ENCODE measurements around the gene SMIM7.

DNA sequence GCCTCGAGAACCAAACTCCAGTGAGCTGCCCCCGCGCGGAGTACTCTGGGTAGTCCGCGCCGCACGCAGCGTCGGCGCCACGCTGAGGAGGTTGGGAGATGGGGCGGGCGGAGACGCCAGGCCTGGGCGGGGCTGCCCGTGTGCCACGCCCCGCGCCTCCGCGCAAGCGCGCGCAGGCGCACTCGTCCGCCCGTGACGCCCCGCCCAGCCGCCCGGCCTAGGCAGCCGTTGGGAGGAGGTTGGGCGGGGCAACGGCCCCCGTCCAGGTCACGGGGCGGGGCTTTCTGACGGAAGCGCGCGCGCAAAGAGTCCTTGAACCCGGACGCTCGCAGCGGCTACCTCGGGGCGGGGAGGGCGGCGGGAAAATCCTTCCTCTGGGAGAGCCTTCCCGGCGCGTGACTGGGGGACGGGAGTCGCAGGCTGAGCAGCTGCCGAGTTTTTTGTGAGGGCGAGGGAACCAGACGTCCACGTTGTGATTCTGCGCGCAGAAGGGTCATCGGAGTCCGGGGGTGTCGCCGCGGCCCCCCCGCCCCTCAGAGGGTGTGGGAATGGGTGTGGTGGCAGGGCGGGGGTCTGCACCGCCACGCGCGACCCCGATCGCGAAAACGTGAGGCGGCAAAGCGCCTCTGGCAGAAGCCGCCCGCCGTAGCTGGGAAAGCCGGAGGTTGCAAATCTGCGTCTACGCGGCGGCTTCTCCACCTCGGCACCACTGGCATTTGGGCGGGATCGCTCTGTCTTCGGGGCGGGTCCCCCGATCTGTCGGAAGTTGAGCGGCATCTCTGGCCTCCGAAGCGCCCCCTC, 31.6 kb downstream of the SMIM7 start, which contains the start of gene MED26:
- TF ChIP-seq, protein P1, sequence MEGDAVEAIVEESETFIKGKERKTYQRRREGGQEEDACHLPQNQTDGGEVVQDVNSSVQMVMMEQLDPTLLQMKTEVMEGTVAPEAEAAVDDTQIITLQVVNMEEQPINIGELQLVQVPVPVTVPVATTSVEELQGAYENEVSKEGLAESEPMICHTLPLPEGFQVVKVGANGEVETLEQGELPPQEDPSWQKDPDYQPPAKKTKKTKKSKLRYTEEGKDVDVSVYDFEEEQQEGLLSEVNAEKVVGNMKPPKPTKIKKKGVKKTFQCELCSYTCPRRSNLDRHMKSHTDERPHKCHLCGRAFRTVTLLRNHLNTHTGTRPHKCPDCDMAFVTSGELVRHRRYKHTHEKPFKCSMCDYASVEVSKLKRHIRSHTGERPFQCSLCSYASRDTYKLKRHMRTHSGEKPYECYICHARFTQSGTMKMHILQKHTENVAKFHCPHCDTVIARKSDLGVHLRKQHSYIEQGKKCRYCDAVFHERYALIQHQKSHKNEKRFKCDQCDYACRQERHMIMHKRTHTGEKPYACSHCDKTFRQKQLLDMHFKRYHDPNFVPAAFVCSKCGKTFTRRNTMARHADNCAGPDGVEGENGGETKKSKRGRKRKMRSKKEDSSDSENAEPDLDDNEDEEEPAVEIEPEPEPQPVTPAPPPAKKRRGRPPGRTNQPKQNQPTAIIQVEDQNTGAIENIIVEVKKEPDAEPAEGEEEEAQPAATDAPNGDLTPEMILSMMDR (IDR thresholded peaks at IDR 0.05) = peak in 3 of 4 donors; percentile 4 to 27 (median 16)
- TF ChIP-seq POLR2A (IDR thresholded peaks at IDR 0.05) = peak; percentile 78
